Measurements from ENCODE around the gene NKX2-8.
A peak's percentile ranks its signal among the peaks of the same experiment; 100 is the strongest.
"Not testable (repeated sequence)": the region's sequence is repeated elsewhere in the genome, so short reads cannot be mapped to it uniquely, and the experiment has no call there.

NKX2-8 gene

DNA sequence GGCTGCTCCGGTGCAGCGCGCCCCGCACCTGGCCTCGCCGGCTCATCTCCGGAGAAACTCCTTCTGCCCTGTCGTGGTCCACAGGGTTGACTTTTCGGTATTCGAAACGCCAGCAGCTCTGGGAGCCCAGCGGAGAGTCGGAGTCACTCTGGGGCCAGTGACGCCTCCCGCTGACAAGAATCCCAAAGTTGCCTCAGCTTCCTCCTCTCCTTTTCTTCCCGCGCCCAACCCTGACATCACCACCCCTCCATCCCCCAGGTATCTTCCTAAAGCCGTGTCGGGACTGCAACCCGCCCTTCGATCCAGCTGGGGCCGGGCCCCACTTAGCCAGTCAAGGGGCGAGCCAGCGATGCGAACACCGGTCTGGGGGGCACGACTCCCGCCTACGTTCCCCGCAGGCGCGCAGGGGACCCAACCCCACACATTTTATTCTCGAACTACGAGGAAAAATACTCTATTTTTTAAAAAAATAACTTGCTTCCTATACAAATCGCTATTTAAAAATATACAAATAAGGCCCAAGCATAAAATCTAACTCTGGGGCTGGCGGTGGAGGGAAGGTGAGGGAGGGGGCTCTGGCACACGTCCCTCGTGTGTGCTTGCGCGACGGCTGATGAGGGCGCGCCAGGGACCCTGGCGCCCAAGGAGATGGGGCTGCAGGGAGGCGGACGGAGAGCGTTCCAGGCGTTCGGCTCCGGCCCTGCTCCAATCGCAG lies 2.1 kb downstream of the NKX2-8 start:
- DNase-seq (ENCODE audit: low spot score): no peak

DNA sequence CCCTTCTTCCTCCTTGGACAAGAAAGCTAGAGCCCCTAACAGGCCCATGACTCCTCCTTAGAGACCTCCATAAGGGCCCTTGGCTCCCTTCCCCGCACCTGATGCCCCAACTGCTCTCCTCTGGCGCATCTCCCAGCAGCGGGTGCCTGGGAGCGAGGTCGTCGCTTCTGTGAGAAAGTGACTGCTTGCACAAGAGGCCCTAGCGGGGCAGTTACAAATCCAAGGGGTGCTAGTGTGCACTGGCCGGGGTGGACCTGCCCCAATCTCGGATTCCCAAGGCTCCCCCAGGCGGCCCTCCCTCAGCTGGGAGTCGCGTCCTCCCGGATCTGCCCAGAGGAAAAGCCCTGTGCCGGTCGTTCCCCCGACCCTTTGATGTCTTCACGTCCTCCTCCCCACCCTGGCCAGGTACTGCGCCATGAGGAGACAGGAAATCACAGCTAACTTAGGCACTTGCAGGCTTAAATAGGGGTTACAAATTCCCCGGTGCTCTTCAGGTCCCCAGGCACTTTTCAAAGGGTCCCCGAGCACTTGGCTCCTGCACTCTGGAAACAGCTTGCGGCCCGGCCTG lies 2.8 kb downstream of the NKX2-8 start:
- no peak for DNase-seq (ENCODE audit: low spot score)

DNA sequence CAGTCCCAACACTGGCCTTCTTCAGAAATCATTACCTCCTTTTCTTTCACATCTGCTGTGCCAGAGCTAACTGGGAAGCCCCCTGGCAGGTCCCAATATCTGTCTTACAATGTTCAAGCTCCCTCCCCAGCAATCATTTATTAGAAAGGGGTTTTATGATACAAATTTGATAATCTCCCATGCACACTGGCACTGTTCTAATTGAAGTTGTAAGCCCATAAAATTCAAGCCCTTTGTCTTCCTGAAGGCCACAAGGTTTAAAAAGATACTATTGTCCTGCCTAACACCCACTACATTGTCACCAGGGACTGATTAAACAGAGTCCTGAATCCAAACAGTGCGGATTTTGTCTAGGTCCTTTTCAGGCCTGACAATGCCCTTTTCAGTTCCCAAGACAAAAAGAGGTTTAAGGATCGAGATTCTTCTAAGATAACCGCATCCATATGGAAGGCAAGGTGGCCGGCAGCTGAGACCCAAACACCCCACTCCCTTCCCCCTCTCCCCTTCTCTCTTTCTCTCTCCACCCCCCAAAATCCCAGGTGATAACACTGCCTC lies 3.3 kb downstream of the NKX2-8 start:
- DNase-seq (ENCODE audit: low spot score): no peak

DNA sequence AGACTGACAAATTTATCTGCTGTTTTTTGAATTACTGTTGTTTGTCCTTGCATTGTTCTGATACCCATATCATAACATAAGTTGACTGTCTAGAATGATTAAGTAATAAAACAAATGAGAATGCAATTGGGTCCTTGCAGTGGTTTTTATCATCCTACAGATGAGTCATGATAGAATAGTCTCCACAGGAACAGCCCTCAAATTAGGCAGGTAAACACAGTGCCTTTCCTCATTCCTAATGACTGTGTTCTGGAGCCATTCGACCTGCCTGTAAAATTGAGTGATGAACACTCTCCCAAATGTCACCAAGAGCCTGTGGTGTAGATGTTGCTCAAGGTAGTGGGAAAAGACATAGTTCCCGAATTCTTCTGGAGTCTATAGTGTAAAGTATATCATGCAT lies 12.3 kb downstream of the NKX2-8 start:
- no peak for DNase-seq (ENCODE audit: low spot score)

DNA sequence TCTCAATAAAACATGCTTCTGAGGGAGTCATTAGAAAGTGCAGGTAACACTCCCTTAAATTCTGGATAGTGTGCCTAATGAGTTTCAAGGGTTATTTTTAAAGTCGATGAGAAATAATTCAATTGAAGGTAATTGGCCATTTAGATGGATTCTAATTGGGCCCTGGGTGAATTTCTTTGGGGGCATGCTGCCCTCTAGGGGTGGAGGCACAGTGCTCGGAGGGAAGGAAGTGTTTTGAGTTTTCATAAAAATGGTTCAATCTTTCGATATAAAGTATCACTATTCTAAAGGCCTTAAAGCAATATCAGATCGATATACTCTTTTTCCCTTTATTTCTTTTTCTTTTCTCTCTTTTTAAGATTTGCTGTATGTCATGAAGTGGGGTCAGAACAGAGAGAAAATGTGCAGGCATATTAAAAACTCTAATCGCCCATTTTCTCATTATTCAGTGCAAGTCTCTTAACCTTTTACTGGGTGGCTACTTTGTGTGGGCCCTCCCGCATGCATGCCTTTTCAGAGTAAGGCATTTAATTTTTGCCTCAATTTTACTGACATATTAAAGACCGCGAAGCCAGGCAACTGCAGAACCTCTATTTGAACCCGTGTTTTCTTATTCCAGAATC lies 25.5 kb downstream of the NKX2-8 start:
- DNase-seq (ENCODE audit: low spot score): peak; percentile 42

DNA sequence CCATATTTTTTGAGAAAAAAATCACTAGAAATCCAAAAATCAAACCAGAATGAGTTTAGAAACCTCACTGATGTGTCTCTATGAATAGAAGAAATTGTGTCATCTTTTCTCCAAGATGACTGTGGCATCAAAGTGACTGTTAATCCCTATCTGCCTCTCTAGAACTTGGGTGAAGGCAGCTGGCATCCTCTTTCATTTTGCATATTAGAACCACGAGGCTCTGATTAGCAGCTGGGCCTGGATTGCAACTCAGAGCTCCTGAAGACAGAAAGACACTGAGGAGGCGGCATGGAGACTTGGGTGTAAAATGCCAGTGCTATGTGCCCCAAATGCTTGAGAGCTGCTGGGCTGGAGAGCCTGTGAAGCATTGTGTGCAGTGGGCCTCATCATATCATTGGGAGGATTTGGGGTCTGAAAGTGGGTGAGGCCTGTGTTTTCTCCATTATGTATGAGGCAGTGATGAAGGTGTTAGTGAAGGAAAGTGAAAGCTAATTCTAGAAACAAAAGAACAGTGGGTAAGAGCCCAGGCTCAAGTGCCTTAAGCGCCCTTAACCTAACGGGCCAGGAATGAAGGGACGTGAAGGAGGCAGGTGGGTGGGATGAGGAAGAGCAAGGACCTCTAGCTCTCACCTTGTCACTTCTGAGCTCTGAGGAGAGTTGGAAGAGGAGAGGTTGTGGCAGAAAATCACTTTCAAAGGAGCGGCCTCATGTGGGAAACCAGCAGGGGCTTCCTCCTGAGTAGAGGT lies 26.2 kb downstream of the NKX2-8 start:
- no peak for DNase-seq (ENCODE audit: low spot score)

DNA sequence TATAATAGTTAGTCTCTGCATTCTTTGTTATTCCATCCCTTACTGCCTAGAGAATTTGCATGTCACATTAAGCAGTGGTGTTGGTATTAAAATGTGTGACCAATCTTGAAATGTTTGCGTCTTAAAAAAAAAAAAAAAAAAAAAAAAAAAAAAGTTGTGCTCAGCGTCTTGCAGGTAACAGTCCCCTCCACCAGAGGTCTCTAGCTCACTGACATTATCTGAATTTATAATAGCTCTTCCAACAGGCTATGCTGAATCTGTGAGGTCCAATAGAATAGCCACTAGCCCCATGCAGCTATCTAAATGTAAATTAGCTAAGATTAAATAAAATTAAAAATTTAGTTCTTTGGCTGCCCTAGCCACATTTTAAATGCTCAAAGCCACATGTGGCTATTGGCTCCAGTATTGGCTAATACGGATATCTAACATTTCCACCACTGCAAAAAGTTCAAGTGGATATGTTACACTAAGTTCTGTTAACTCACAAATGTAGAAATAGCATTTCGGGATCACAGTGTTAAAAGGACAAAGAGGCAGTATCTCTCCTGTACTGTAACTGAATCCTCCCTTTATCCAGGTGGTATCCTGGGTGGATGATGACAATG lies 28.7 kb downstream of the NKX2-8 start:
- peak; percentile 6 for DNase-seq (ENCODE audit: low spot score)

DNA sequence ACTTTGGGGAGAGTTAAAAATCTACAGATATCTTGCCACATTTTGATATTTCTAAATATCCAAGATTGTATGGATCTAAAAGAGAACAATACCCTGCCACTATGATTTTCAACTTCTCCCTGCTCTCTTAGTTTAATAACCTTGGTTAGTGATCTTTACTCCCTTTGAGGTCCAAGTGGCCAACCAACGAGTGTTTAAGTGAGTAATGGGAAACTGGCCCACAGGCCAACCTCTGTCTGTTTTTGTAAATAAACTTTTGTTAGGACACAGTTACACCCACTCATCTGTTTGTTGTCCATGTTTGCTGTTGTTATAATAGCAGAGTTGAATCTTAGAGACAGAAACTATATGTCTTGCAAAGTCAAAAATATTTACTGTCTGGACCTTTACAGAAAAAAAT lies 31.5 kb downstream of the NKX2-8 start:
- no peak for DNase-seq (ENCODE audit: low spot score)

DNA sequence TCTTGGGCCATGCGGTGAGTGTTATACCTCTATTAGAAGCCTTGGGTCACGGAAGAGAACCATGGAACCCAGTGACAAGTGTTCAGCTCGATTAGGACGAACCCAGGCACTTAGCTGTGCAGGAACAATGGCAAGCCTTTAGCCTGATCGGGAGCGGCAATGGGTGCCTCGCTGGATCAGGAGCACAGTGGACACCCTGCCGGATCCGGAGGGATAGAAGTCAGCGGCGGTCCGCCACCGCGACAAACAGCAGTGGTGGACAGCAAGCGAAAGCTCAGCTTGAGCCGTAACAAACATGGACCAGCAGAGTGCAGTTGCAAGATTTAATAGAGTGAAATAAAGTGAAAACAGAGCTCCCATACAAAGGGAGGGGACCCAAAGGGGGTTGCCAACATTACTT lies 38.1 kb downstream of the NKX2-8 start:
- not testable (repeated sequence) for DNase-seq (ENCODE audit: low spot score)

DNA sequence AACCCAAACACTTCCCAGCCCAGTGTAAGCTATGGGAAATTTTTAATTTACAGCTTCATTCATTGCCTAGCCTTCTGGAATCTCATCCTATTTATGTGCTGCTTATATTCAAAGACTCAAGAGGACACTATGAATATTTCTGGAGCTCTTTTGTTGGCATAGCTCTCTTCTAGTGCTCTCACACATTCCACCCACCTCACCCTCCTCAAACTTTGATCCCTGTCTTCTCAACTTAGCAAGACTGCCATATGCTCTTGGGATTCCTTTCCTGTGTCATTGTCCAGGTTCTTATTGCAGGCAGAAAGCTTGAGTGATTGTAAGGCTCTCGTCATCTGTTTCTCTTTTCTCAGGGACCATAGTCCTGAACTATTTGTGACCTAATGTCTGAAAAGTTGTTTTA lies 44.4 kb downstream of the NKX2-8 start:
- no peak for DNase-seq (ENCODE audit: low spot score)

Data from germinal center (tissue), 1 donor.